ENCODE results near the gene SMARCAD1.
A peak's percentile ranks its signal among the peaks of the same experiment; 100 is the strongest.
"Not testable (repeated sequence)": the region's sequence is repeated elsewhere in the genome, so short reads cannot be mapped to it uniquely, and the experiment has no call there.

Gene SMARCAD1

DNA sequence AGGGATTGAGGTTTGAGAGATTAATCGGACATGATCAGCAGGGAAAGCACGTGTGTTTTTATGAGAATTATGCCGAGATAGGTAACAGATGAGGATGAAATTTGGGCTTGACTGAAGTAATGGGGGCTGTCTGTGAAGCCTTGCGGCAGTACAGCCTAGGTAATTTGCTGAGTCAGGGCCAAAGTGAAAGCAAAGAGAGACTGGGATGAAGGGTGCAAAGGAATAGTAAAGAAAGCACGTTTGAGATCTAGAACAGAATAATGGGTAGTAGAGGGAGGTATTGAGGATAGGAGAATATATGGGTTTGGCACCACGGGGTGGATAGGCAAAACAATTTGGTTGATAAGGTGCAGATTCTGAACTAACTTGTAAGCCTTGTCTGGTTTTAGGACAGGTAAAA, 87.8 kb downstream of the SMARCAD1 start:
- not testable (repeated sequence) for DNase-seq

GRCh38 chr4:94298725-94299252, 91.1 kb downstream of the SMARCAD1 start:
- DNase-seq, result no peak

- no peak for DNase-seq
Measured at GRCh38 chr4:94302191-94302590, 94.5 kb downstream of the SMARCAD1 start.

DNA sequence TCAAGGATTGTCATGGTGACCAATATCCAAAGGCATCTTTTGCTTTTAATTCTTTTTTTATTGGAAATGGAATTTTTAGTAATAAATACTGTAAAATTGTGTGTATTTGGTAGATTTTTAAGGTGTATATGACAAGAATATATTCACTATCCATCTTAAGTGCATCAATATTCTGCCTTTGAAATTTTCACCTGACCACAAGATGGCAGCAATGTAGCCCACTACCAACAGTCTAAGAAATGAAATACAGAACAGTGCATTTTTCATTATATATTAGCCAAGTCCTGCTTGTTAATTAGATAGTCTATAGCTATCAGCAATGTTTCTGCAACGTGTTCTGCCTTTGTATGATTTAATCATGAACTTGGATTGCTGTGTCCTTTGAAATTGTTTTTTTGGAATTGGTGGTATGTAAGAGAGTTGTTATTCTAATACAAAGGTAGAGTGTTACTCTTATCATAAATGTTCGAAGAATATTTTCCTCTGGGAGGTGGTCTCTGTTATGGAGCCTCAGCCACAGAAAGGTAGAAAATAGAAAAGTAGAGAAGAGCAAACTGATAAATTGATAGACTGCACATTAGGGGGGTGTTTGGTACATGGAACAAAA, 96.8 kb downstream of the SMARCAD1 start:
- DNase-seq, result peak in 1 of 2 donors; percentile 8

DNA sequence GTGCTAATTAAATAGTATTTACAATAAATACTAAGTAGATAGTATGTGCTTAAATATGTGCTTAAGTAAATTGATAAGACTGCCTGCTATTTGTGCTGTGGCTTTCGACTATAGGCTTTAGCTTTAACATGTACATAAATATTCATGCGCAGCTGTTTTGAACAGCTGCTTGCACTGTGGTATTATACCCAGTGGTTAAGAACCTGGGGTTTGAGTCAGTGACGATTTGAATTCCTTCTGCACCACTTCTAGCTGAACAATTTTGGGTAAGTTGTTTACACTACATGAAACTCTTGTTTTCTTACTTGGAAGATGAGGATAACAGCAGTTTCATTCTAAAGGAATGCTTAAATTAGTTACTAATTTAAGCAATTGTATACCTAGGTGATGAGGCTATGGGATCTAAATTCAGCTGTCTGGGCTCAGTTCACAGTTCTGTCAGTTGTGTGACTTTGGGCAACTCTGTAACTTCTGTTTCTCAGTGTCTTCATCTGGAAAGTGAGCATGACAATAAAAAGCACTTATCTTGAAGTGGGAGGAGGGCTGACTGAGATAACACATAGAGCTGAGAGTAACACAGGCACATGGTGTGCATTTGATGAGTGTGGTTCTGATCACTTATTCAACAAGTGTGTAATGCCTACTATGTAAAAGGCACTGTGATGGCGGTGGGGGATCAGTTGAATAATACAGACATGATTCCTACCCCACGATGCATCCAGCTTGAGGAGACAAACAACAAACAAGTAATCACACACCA, 98.0 kb downstream of the SMARCAD1 start:
- no peak for DNase-seq

GRCh38 chr4:94306713-94307112, 99.0 kb downstream of the SMARCAD1 start:
- no peak for DNase-seq

- DNase-seq, result no peak
Measured at GRCh38 chr4:94307231-94307871, 99.7 kb downstream of the SMARCAD1 start.

DNA sequence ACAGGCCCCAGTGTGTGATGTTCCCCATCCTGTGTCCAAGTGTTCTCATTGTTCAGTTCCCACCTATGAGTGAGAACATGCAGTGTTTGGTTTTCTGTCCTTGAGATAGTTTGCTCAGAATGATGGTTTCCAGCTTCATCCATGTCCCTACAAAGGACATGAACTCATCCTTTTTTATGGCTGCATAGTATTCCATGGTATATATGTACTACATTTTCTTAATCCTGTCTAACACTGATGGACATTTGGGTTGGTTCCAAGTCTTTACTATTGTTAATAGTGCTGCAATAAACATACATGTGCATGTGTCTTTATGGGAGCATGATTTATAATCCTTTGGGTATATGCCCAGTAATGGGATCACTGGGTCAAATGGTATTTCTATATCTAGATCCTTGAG, 112.3 kb downstream of the SMARCAD1 start:
- DNase-seq, result not testable (repeated sequence)

DNA sequence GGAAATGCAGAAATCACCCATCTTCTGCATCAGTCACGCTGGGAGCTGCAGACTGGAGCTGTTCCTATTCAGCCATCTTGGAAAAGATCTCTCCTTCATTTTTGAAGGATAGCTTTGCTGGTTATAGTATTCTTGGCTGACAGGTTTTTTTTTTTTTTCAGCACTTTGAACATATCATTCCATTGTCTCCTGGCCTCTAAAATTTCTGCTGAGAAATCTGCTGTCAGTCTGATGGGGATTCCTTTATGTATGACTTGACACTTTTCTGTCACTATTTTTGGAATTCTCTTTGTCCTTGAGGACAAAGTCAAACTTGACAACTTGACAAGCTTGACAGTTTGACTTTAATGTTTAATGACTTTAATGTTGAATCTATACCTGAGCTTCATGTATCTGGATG, 118.2 kb downstream of the SMARCAD1 start:
- DNase-seq, result no peak

DNA sequence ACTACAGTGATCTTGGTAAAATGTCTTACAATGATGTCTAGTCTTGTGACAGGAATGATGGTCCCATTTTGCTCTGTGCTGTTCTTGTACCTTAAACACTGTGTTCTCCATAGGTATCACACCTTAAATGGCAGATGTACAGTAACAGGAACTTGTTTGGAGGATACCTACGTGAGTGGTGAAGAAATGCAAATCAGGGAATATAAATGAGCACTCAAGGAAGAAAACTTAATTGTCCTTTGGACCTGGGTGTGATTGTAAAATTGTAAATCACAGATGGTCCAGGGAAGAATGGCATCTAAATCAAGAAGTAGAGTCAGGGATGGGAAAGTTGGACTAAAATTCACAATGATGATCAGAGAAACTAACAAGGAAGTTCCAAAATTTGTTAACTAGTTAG, 122.3 kb downstream of the SMARCAD1 start:
- no peak for DNase-seq

GRCh38 chr4:94332983-94333590, 125.4 kb downstream of the SMARCAD1 start:
- no peak for DNase-seq

DNA sequence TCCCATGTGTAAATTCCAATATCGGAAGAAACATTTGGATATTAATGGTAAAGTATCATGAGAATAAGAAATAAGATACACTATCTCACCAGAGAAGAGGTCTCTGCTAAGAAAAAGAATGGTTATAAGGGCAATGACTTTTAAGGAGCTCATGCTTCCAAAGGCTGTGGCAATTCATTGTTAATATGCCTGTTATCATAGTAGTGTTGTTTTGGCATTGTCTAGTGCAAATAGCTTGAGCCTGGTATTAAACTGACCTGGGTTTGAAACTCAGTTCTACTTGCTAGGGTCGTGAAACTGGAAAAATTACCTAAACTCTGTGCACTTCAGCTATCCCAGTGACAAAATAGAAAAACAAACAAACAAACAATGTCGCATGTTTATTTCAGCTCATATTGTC, 126.2 kb downstream of the SMARCAD1 start:
- DNase-seq, result no peak

DNA sequence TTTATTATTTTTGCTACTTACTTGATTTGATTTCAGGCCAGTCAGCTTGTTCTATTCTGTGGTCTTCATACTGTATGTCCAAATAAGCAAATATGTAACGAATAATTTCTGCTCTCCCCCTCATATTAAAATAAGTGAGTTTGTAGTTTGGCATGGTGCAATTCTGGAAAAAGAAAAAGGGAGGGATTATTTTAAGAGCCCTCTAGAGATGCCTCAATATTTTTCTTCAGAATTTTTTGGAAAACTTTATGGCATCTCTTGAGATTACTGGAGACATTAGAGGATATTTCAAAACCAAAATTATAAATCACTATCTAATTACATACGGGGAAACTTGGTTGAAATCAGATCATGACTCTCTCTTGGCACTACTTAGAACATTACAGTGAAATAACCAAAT, 126.8 kb downstream of the SMARCAD1 start:
- DNase-seq, result no peak

GRCh38 chr4:94334962-94335361, 127.3 kb downstream of the SMARCAD1 start:
- no peak for DNase-seq

- no peak for DNase-seq
Measured at GRCh38 chr4:94336303-94336702, 128.6 kb downstream of the SMARCAD1 start.

DNA sequence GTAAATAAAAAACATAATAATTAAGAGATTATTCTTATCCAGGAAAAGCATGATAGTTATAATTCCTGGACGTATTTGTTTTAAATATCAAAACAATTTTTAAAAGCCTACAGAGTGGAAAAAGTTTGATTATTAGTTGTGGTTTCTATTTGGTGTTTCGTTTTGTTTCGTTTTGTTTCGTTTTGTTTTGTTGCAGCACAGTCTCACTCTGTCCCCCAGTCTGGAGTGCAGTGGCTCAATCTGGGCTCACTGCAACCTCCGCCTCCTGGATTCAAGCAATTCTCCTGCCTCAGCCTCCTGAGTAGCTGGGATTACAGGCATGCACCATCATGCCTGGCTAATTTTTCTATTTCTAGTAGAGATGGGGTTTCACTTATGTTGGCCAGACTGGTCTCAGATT, 129.1 kb downstream of the SMARCAD1 start:
- not testable (repeated sequence) for DNase-seq

DNA sequence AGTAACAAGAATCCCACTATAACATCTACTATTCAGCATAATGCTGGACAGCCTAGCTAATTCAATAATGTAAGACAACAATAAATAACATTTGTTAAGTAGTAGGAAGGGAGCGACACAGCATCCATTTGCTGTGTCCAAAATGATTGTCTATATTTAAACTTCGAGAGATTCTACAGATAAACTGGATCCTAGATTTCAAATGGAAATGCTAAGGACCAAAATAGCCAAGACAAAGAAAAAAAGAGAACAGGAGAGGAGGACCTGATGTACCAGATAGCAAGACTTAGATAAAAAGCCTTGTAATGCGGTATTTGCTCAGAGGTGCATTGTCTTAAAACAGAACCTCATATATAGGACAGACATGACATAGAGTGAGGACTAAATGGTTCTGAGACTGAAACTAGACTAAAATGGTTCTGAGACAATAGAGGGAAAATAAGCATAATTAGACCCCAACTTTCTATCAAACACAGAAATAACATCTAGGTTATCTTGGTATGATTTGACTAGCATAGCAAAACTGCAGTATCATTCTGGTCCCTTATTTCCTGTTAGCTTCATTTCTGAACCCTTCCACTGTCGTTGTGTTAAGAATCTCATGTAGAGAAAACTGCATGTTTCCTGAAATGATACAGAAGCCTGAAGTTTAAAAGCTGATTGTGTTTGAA, 131.2 kb downstream of the SMARCAD1 start:
- DNase-seq, result no peak

DNA sequence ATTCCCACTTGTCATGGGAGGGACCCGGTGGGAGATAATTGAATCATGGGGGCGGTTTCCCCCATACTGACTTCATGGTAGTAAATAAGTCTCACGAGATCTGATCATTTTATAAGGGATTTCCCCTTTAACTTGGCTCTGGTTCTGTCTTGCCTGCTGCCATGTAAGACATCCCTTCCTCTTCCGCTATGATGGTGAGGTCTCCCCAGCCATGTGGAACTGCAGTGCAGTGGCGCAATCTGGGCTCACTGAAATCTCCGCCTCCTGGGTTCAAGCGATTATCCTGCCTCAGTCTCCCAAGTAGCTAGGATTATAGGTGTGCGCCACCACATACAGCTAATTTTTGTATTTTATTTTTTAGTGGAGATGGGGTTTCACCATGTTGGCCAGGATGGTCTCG, 132.1 kb downstream of the SMARCAD1 start:
- DNase-seq, result no peak

All from activated CD4-positive, alpha-beta T cell treated with anti-CD3 and anti-CD28 coated beads for 4 hours (primary cell).